ENCODE measurements around the gene TMEM123. TPM values are rescaled to one million over a fixed set of nuclear protein-coding genes. Genes with fewer than 3 reads are reported as not detected.

Gene TMEM123
- total and polyA plus RNA-seq, 5 experiments from 2014 or later = 484 to 988 (median 746) TPM

- POLR2A ChIA-PET = interaction anchor here (0.6 kb wide), 1 partner anchor 21 kb away, joined by 3 read pairs; no protein-coding TSS in a partner anchor
- DNase-seq = no peak
- peak overlapping the region in 6 of 10 donors; percentile 13 to 80 (median 74) for H3K4me3 Mint-ChIP-seq
- H3K27ac Mint-ChIP-seq = peak overlapping the region in 4 of 10 donors; percentile 1 to 90 (median 74)
- H3K27me3 Mint-ChIP-seq = no peaks in the 10 kb centered on the region
- peaks cover 47 to 98% (median 96%) of the 10 kb centered on the region in 4 donors for H3K4me1 Mint-ChIP-seq
- ATAC-seq = no peak
- no peaks in the 10 kb centered on the region for H3K9me3 Mint-ChIP-seq
- H3K36me3 Mint-ChIP-seq = no peaks in the 10 kb centered on the region
These were observed 16.7 kb upstream of the TMEM123 start for GRCh38 chr11:102469196-102469821.

DNA sequence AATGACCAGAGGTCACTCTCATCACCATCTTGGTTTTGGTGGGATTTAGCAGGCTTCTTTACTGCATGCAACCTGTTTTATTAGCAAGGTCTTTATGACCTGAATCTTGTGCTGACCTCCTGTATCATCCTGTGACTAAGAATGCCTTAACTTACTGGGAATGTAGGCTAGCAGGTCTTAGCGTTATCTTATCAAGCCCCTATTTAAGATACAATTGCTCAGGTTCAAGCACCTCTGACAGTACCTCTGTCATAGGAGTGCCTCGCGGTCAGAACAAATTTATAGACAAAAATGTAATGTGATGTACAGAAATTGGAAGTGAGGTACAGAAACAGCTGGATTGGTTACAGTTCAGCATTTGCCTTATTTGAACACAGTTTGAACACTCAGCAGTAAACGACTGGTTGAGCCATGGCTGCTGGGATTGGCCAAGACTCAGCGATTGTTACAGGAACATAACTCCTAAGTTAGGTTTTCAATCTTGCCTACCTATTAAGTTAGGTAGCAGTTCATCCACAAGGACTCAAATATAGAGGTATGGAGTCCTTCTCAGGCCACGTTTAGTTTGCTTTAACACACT is 16.1 kb upstream of the TMEM123 start:
- no peaks in the 10 kb centered on the region for H3K9me3 Mint-ChIP-seq
- H3K36me3 Mint-ChIP-seq = no peaks in the 10 kb centered on the region
- POLR2A ChIA-PET = interaction anchor here (0.6 kb wide), 1 partner anchor 21 kb away, joined by 3 read pairs; no protein-coding TSS in a partner anchor
- H3K27me3 Mint-ChIP-seq = no peaks in the 10 kb centered on the region
- H3K27ac Mint-ChIP-seq = peak overlapping the region in 2 of 10 donors; percentile 3 to 81
- DNase-seq (no peak), ATAC-seq (no peak)
- H3K4me3 Mint-ChIP-seq = peak overlapping the region in 7 of 10 donors; percentile 13 to 80 (median 60)
- H3K4me1 Mint-ChIP-seq = peaks cover 42 to 96% (median 94%) of the 10 kb centered on the region in 4 donors

DNA sequence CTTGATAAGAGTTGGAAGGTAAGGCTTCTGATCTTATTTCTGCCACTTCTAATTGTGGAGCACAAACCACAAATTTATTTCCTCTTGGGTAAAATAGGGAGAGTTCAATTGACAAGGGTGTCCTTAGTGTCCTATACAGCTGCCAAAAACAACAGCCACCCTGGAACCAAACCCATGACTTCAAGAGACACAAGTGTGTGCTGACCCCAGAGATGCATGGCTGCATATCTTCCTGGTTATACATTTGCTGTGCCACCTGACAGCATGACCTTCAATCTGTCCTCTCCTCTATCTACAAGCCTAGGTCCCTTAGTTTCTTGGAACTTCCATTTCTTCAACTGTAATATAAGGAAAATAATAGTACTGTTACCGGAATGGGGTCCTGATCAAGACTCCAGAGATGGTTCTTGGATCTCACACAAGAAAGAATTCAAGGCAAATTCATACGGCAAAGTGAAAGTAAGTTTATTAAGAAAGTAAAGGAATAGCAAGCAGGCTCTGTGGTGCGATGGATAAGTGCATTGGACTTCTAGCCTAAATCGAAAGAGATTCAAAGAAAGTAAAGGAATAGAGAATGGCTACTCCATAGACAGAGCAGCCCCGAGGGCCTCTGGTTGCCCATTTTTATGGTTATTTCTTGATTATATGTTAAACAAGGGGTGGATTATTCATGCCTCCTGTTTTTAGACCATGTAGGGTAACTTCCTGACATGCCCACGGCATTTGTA is 15.5 kb upstream of the TMEM123 start:
- no peaks in the 10 kb centered on the region for H3K9me3 Mint-ChIP-seq
- H3K4me1 Mint-ChIP-seq = peaks cover 41 to 91% (median 89%) of the 10 kb centered on the region in 4 donors
- peak overlapping the region in 6 of 10 donors; percentile 3 to 81 (median 31) for H3K27ac Mint-ChIP-seq
- H3K27me3 Mint-ChIP-seq = no peaks in the 10 kb centered on the region
- H3K4me3 Mint-ChIP-seq = peak overlapping the region in 9 of 10 donors; percentile 30 to 66 (median 56)
- POLR2A ChIA-PET = interaction anchor here (1.7 to 2.0 kb wide), 2 partner anchors 14 to 42 kb away, joined by 4 to 13 read pairs; partner anchors contain the start of gene TMEM123
- DNase-seq = no peak
- no peak for ATAC-seq
- no peaks in the 10 kb centered on the region for H3K36me3 Mint-ChIP-seq

DNA sequence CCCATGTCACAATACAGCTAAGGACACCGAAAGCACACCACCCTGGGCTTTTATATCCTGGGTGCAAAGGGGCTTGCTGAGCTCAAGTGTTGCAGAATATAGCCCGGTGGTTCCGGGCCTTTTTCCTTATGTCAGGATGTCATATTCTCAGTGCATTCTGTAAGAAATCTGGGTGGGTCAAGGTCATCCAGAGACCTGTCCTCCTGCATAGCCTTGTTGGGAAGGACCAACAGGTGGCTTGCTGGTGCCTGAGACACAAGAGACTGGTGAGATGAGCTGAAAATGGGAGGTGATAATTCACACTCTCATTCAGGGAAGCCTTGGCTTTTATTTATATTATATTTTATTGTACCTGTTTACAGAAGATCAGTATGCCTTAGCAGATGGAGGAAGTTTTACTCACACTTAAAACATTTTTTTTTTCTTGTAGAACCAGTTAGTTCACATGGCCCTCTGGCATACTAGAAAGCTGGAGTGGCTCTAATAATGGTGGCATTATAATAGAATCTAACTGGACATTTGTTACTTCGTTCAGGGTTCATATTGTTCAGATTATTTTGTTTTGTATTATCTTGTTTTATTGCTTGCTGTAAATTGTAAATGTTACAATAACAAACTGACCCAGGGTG is 14.6 kb upstream of the TMEM123 start:
- no peak for ATAC-seq
- POLR2A ChIA-PET = interaction anchor here (1.4 to 2.0 kb wide), 3 partner anchors 13 to 41 kb away, joined by 3 to 13 read pairs (median 4); partner anchors contain the start of gene TMEM123
- Mint-ChIP-seq H3K4me3 (peak overlapping the region in 6 of 10 donors; percentile 36 to 66 (median 52)), H3K9me3 (no peaks in the 10 kb centered on the region), H3K27ac (peak overlapping the region in 4 of 10 donors; percentile 3 to 81 (median 18)), H3K36me3 (no peaks in the 10 kb centered on the region), H3K27me3 (no peaks in the 10 kb centered on the region), H3K4me1 (peaks cover 41 to 91% (median 87%) of the 10 kb centered on the region in 4 donors)
- DNase-seq = no peak

GRCh38 chr11:102465696-102466095 is 13.1 kb upstream of the TMEM123 start:
- Mint-ChIP-seq H3K27me3 (no peaks in the 10 kb centered on the region), H3K4me1 (peaks cover 35 to 77% (median 74%) of the 10 kb centered on the region in 4 donors), H3K4me3 (peak overlapping the region in 8 of 10 donors; percentile 3 to 66 (median 30)), H3K27ac (peak overlapping the region in 8 of 10 donors; percentile 18 to 73 (median 52)), H3K36me3 (no peaks in the 10 kb centered on the region), H3K9me3 (no peaks in the 10 kb centered on the region)
- POLR2A ChIA-PET = interaction anchor here (1.0 to 2.0 kb wide), 2 partner anchors 10 to 12 kb away, joined by 3 to 13 read pairs; partner anchors contain the start of gene TMEM123
- ATAC-seq (no peak), DNase-seq (no peak)

GRCh38 chr11:102464859-102465500 is 12.4 kb upstream of the TMEM123 start:
- Mint-ChIP-seq H3K9me3 (no peaks in the 10 kb centered on the region), H3K36me3 (no peaks in the 10 kb centered on the region), H3K27ac (peak overlapping the region in 5 of 10 donors; percentile 18 to 73 (median 52)), H3K4me1 (peaks cover 34 to 73% (median 68%) of the 10 kb centered on the region in 4 donors), H3K4me3 (peak overlapping the region in 7 of 10 donors; percentile 8 to 66 (median 30)), H3K27me3 (no peaks in the 10 kb centered on the region)
- POLR2A ChIA-PET = no interaction called here
- no peak for DNase-seq
- peak in 1 of 2 donors; percentile 49 for ATAC-seq

GRCh38 chr11:102464037-102464436 is 11.5 kb upstream of the TMEM123 start:
- POLR2A ChIA-PET = interaction anchor here (2.8 kb wide), 1 partner anchor 12 kb away, joined by 8 read pairs; no protein-coding TSS in a partner anchor
- no peaks in the 10 kb centered on the region for H3K27me3 Mint-ChIP-seq
- ATAC-seq = no peak
- peaks cover 38 to 73% (median 68%) of the 10 kb centered on the region in 4 donors for H3K4me1 Mint-ChIP-seq
- H3K4me3 Mint-ChIP-seq = peak overlapping the region in 3 of 10 donors; percentile 34 to 47 (median 45)
- H3K27ac Mint-ChIP-seq = peak overlapping the region in 3 of 10 donors; percentile 34 to 55 (median 52)
- DNase-seq = no peak
- H3K36me3 Mint-ChIP-seq = no peaks in the 10 kb centered on the region
- H3K9me3 Mint-ChIP-seq = no peaks in the 10 kb centered on the region

DNA sequence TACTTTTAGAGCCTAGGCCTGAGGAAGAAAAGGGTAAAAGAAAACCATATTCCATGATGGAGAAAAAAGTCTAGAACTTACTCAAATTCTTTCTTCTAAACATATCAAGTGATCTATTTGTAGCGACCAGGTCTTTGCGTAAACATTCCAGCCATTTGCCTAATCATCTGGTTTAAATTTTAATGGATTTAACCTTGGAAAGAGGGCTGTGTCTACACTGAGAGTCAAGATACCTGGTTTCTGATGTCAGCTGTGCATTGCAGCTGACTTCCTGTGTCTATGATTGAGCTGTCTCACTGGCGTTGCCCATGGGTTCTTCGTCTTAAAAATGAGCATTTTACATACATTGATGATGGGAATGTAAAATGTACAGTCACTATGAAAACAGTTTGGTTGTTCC is 10.0 kb upstream of the TMEM123 start:
- Mint-ChIP-seq H3K36me3 (no peaks in the 10 kb centered on the region), H3K4me3 (no peak overlapping the region), H3K27ac (peak overlapping the region in 2 of 10 donors; percentile 43 to 53), H3K9me3 (no peaks in the 10 kb centered on the region), H3K4me1 (peaks cover 35 to 70% (median 68%) of the 10 kb centered on the region in 4 donors), H3K27me3 (no peaks in the 10 kb centered on the region)
- peak; percentile 44 to 57 for ATAC-seq
- no peak for DNase-seq
- POLR2A ChIA-PET = interaction anchor here (0.7 to 2.8 kb wide), 6 partner anchors 10 to 96 kb away, joined by 3 to 8 read pairs (median 4); partner anchors contain the start of gene TMEM123

GRCh38 chr11:102459393-102459792 is 6.8 kb upstream of the TMEM123 start:
- POLR2A ChIA-PET = no interaction called here

DNA sequence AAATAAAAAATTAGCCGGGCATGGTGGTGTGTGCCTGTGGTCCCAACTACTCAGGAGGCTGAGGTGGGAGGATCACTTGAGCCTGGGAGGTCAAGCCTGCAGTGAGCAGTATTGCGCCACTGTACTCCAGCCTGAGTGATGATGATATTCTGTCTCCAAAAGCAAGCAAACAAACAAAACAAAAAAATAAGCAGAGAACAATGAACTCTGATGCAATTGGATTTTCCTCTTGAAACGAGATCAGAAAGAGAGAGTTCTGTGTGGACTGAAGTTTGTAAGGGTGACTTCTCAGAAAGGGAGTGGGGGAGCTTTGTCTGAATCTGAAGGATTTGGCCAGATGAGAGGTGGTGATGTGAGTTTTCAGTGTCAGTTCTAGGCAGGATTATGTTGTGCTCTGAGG is 6.0 kb upstream of the TMEM123 start:
- Mint-ChIP-seq H3K4me3 (peak overlapping the region in 3 of 10 donors; percentile 2 to 42 (median 28)), H3K27ac (peak overlapping the region in 4 of 10 donors; percentile 9 to 72 (median 36)), H3K27me3 (no peaks in the 10 kb centered on the region), H3K36me3 (no peaks in the 10 kb centered on the region), H3K4me1 (peaks cover 32 to 66% (median 61%) of the 10 kb centered on the region in 4 donors), H3K9me3 (no peaks in the 10 kb centered on the region)
- ATAC-seq (no peak), DNase-seq (no peak)
- POLR2A ChIA-PET = no interaction called here

More at GRCh38 chr11:102459393-102459792, 6.8 kb upstream of the TMEM123 start:
- no peaks in the 10 kb centered on the region for H3K27me3 Mint-ChIP-seq
- no peaks in the 10 kb centered on the region for H3K36me3 Mint-ChIP-seq
- H3K4me3 Mint-ChIP-seq = no peak overlapping the region
- H3K4me1 Mint-ChIP-seq = peaks cover 34 to 63% (median 59%) of the 10 kb centered on the region in 4 donors
- ATAC-seq (no peak), DNase-seq (no peak)
- peak overlapping the region in 1 of 10 donors; percentile 53 for H3K27ac Mint-ChIP-seq
- no peaks in the 10 kb centered on the region for H3K9me3 Mint-ChIP-seq

- Mint-ChIP-seq H3K9me3 (no peaks in the 10 kb centered on the region), H3K4me1 (peaks cover 34 to 68% (median 65%) of the 10 kb centered on the region in 4 donors), H3K27me3 (no peaks in the 10 kb centered on the region), H3K27ac (peak overlapping the region in 4 of 10 donors; percentile 8 to 82 (median 32)), H3K36me3 (no peaks in the 10 kb centered on the region), H3K4me3 (peak overlapping the region in 1 of 10 donors; percentile 21)
- DNase-seq (no peak), ATAC-seq (no peak)
- POLR2A ChIA-PET = no interaction called here
These were observed 5.3 kb upstream of the TMEM123 start for GRCh38 chr11:102457865-102458264.

All from naive thymus-derived CD8-positive, alpha-beta T cell (primary cell).